ENCODE data around the gene ANGPTL8. TPM values are rescaled to one million over a fixed set of nuclear protein-coding genes. Genes with fewer than 3 reads are reported as not detected.

Gene ANGPTL8, protein sequence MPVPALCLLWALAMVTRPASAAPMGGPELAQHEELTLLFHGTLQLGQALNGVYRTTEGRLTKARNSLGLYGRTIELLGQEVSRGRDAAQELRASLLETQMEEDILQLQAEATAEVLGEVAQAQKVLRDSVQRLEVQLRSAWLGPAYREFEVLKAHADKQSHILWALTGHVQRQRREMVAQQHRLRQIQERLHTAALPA
- not detected for total RNA-seq

DNA sequence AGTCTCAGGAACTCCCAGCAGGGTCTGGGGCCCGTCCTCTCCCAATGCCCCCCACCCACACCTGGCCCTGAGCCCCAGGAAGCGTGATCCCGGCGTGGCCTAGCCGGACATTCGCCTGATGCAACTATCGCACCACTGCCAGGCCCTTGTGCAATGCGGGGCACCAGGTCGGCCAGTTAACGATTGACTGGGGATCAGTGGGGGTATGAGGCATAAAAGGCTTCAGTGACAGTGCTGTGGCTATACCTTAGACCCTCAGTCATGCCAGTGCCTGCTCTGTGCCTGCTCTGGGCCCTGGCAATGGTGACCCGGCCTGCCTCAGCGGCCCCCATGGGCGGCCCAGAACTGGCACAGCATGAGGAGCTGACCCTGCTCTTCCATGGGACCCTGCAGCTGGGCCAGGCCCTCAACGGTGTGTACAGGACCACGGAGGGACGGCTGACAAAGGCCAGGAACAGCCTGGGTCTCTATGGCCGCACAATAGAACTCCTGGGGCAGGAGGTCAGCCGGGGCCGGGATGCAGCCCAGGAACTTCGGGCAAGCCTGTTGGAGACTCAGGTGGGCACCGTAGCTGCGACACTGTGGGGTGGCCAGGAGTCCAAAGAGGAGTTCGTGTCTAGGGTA is at the start of gene ANGPTL8:
TSS of gene ANGPTL8 (plus strand) at position 243 of the 624 bp plus-strand sequence. CDS start at position 262, 19 bp downstream.

DNA sequence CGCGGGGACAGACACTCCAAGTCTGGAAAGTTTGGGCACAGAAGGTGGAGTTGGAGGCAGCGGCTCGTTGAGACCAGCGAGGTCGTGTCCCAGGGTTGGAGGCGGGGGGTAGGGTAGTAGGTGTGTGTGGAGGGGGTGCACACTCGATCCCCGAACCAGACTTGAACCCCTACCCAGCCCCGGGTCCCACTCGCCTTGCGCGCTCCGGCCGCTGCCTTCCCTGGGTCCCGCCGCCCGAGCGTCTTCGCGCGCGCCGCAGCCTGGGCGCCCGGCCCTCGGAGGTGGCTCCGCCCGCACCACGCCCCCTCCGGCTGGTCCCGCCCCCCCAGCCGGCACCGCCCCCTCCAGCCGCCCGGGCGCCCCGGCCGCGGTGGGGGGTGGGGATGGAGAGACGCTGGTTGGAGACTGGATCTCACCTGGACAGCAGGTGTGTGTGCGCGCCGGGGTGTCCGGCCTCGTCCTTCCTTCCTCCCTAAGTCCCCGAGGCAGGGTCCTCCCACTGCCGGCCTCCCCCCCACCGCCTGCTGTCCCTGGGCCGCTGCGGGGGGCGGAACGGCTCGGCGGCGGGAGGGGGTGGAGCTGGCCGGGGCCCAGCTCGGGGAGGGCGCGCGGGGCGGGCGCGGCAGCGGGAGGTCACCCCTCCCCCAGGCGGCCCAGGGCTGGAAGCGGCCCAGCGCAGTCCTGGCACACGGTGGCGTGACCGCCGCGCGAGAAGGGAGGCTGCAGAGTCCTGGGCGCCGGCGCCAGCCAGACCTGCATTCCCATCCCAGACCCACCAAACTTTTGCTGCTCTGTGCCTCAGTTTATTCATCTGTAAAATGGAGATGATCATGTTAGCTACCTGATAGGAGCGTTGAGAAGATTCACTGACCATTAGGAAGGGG is 41.9 kb upstream of the ANGPTL8 start, which contains the start of gene KANK2:
TSS of gene KANK2 (minus strand) at position 255 of the 884 bp plus-strand sequence. CDS start 3,034 bp downstream, outside the sequence.

DNA sequence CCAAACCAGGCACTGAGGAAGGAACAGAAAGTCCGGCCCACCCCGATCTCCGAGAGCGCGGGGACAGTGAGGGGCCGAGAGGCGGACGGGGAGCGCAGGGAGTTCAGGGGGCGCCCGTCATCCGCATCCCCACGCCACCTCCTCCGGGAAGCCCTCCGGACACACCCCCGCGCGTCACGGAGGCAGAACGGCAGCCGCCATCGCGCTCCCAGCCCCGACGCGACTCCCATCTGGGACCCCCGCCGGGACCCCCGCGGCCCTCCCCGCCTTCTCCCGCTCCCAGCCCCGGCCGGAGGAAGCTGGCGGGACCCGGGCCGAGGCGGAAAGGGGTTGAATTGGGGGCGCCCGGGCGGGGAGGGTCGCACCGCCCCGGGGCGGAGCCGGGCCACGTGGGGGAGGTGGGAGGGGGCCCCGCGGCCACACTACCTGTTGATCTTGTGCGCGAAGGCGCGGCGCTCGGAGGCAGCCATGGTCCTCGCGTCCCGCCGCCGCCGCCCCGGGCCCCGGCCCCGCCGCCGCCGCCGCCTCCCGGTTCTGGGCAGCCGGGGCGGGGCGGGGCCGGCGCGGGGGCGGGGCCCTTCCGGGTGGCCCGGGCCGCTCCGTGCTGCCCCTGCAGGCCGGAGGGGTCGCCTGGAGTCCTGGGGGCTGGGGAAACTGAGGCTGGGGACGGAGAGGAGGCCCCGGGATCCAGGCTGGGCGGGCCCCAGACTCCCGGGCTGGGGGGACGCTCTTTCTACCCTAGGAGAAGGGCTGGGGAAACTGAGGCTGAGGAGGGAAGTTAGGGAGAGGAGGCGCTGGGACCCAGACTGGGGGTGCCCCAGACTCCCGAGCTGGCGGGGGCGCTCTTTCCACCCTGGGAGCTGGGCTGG is 22.8 kb downstream of the ANGPTL8 start, which contains the start of gene DOCK6:
TSS of gene DOCK6 (minus strand) at position 554 of the 869 bp plus-strand sequence. CDS start at position 470, 84 bp downstream.

Other genes with a start within 250 kb of the ANGPTL8 start
- 37.9 TPM for gene LDLR, start 150.2 kb upstream of the ANGPTL8 start, total RNA-seq
- gene SPC24, start 83.8 kb upstream of the ANGPTL8 start, total RNA-seq, result 7.8 TPM
- gene KANK2, start 42.1 kb upstream of the ANGPTL8 start, total RNA-seq, result 3.4 TPM
- 5.9 TPM for gene DOCK6, start 22.9 kb downstream of the ANGPTL8 start, total RNA-seq
- not detected for gene TSPAN16, start 56.5 kb downstream of the ANGPTL8 start, total RNA-seq
- gene RAB3D, start 100.0 kb downstream of the ANGPTL8 start, total RNA-seq, result 18.2 TPM
- gene TMEM205, start 106.6 kb downstream of the ANGPTL8 start, total RNA-seq, result 23.5 TPM
- 6.3 TPM for gene CCDC159, start 106.9 kb downstream of the ANGPTL8 start, total RNA-seq
- 48.5 TPM for gene PLPPR2, start 115.8 kb downstream of the ANGPTL8 start, total RNA-seq
- gene SWSAP1, start 135.0 kb downstream of the ANGPTL8 start, total RNA-seq, result 0.94 TPM
- gene EPOR, start 144.7 kb downstream of the ANGPTL8 start, total RNA-seq, result 5.0 TPM
- not detected for gene RGL3, start 179.7 kb downstream of the ANGPTL8 start, total RNA-seq
- 0.63 TPM for gene ODAD3, start 195.5 kb downstream of the ANGPTL8 start, total RNA-seq
- gene PRKCSH, start 196.0 kb downstream of the ANGPTL8 start, total RNA-seq, result 88.0 TPM
- gene ELAVL3, start 241.4 kb downstream of the ANGPTL8 start, total RNA-seq, result 198 TPM

Data from parietal lobe (tissue), 1 donor.